Fibroblast of the aortic adventitia (primary cell): ENCODE data around the gene B3GNT2. TPM values are rescaled to one million over a fixed set of nuclear protein-coding genes. Genes with fewer than 3 reads are reported as not detected.
A peak's percentile ranks its signal among the peaks of the same experiment; 100 is the strongest.
"Not testable (repeated sequence)": the region's sequence is repeated elsewhere in the genome, so short reads cannot be mapped to it uniquely, and the experiment has no call there.

Experiments
- DNase-seq: peaks from one replicate; pipeline ENCODE4 v3.0.0-alpha.2; 2010; ENCODE audit warnings: low read depth
- H3K4me3 ChIP-seq: 2 replicates; pipeline ENCODE4 v1.5.1; 2011; ENCODE audit warnings: low read depth, mild to moderate bottlenecking, control low read depth, low read length, moderate library complexity
- small RNA-seq: library from RNA; depleted of rRNA; stranded (forward); fragments of <200 nt; gene quantifications from one replicate; pipeline ENCODE3, GENCODE V24; 2012
- total RNA-seq: library from RNA; depleted of rRNA; stranded (reverse); fragments of >200 nt; gene quantifications from 2 replicates; pipeline ENCODE4 v1.2.3, GENCODE V29; 2012; ENCODE audit warnings: low replicate concordance
- TF ChIP-seq, protein P1 (sequence below): IDR thresholded peaks from 2 replicates; pipeline ENCODE4 v1.5.1; 2011; ENCODE audit warnings: mild to moderate bottlenecking, low read length, control low read depth, inconsistent platforms; ENCODE audit not compliant: insufficient read depth

Gene B3GNT2
- total RNA-seq, 1 donor: 14.2 TPM

DNA sequence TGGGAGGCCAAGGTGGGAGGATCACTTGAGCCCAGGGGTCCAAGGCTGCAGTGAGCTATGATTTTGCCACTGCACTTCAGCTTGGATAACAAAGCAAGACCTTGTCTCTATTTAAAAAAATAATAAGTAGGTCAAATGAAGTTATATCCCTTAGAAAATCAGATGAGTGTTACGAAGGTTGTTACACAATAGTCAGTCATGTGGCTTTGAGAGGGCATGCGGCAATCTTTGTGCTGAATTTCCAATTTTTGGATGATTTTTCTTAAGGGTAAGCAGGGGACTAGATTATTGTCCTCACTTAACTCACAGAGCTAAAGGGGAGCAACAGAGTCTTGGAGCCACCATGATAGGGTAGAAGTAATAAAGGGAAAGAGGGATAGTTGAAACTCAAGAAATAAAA lies 71.8 kb downstream of the B3GNT2 start:
- no peak for DNase-seq
- no peak overlapping the region for H3K4me3 ChIP-seq
- TF ChIP-seq, protein P1, sequence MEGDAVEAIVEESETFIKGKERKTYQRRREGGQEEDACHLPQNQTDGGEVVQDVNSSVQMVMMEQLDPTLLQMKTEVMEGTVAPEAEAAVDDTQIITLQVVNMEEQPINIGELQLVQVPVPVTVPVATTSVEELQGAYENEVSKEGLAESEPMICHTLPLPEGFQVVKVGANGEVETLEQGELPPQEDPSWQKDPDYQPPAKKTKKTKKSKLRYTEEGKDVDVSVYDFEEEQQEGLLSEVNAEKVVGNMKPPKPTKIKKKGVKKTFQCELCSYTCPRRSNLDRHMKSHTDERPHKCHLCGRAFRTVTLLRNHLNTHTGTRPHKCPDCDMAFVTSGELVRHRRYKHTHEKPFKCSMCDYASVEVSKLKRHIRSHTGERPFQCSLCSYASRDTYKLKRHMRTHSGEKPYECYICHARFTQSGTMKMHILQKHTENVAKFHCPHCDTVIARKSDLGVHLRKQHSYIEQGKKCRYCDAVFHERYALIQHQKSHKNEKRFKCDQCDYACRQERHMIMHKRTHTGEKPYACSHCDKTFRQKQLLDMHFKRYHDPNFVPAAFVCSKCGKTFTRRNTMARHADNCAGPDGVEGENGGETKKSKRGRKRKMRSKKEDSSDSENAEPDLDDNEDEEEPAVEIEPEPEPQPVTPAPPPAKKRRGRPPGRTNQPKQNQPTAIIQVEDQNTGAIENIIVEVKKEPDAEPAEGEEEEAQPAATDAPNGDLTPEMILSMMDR: no peak

DNA sequence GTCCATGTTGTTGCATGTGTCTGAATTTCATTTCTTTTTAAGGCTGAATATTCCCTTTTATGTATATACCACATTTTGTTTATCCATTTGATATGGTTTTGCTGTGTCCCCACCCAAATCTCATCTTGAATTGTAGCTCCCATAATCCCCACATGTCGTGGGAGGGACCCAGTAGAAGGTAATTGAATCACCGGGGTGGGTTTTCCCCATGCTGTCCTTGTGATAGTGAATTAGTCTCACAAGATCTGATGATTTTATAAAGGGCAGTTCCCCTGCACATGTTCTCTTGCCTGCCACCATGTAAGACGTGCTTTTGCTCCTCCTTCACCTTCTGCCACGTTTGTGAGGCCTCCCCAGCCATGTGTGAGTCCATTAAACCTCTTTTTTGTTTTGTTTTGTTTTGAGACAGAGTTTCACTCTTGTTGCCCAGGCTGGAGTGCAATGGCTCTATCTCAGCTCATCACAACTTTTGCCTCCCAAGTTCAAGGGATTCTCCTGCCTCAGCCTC lies 72.8 kb downstream of the B3GNT2 start:
- not testable (repeated sequence) for H3K4me3 ChIP-seq, DNase-seq

DNA sequence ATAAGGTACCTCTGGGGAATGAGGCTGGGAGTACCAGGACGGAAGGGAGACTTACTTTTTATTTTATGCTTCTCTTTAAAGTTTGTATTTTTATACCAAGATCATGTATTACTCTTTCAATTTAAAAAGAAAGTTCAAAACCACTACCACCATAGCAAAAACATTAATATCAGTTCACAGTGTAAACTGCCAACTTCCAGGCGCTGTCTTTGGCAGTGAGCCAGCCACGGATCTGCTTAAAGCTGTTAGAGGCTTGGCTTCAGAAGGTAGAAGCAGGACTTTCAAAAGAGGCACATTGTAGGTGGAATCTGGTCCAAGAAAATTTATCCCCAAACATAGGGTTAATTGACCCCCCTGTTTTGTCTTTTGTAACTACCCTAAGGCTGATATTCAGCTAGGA lies 74.8 kb downstream of the B3GNT2 start:
- H3K4me3 ChIP-seq: no peak overlapping the region
- TF ChIP-seq, protein P1: no peak
- DNase-seq: peak; percentile 50

Small RNA genes lying within 50 kb of the gene (small RNA-seq; reads per million reads assigned to genes)
- gene MIR5192 (not detected), gene RN7SL51P (not detected)
